ENCODE measurements around the gene CFAP53.

CFAP53 gene

GRCh38 chr18:50179465-50179864, 86.8 kb downstream of the CFAP53 start:
- DNase-seq (ENCODE audit: low read depth, low spot score), result no peak
- Histone ChIP-seq H3K36me3 (ENCODE audit: control insufficient read depth, insufficient read depth, low read length) (no peaks in the 10 kb centered on the region), H3K27me3 (ENCODE audit: control insufficient read depth, insufficient read depth, low read length) (no peaks in the 10 kb centered on the region), H3K4me1 (ENCODE audit: control insufficient read depth, insufficient read depth, low read length) (no peaks in the 10 kb centered on the region), H3K4me3 (ENCODE audit: low read length) (no peak overlapping the region), H3K9me3 (ENCODE audit: control insufficient read depth, insufficient read depth, low read length) (no peaks in the 10 kb centered on the region), H3K27ac (ENCODE audit: low read length) (no peak overlapping the region)
- WGBS (ENCODE audit: insufficient coverage, insufficient read length), result no CpG with 5 or more reads among the region's 2 CpGs

- no peak for DNase-seq (ENCODE audit: low read depth, low spot score)
- Histone ChIP-seq H3K4me1 (ENCODE audit: control insufficient read depth, insufficient read depth, low read length) (no peaks in the 10 kb centered on the region), H3K9me3 (ENCODE audit: control insufficient read depth, insufficient read depth, low read length) (no peaks in the 10 kb centered on the region), H3K27ac (ENCODE audit: low read length) (no peak overlapping the region), H3K27me3 (ENCODE audit: control insufficient read depth, insufficient read depth, low read length) (no peaks in the 10 kb centered on the region), H3K36me3 (ENCODE audit: control insufficient read depth, insufficient read depth, low read length) (no peaks in the 10 kb centered on the region), H3K4me3 (ENCODE audit: low read length) (no peak overlapping the region)
- WGBS (ENCODE audit: insufficient coverage, insufficient read length), result no CpG with 5 or more reads among the region's 3 CpGs
These were observed 88.9 kb downstream of the CFAP53 start for GRCh38 chr18:50177294-50177992.

All from iPS DF 6.9 (cell line).